Right ventricle myocardium inferior (tissue), 1 donor: Measurements from ENCODE around the gene KBTBD4. TPM values are rescaled to one million over a fixed set of nuclear protein-coding genes. Genes with fewer than 3 reads are reported as not detected.
"Not testable (repeated sequence)": the region's sequence is repeated elsewhere in the genome, so short reads cannot be mapped to it uniquely, and the experiment has no call there.

ENCODE experiments used
- ATAC-seq: fragments of 200-7000 bp; cut with Tn5 transposase; one replicate; pipeline ENCODE4 v1.9.1; 2020; ENCODE audit warnings: mild to moderate bottlenecking, moderate library complexity
- DNase-seq: peaks from one replicate; pipeline ENCODE4 v3.0.0; 2021; ENCODE audit errors: missing footprints
- intact Hi-C: fragments of 100-400 bp; cut with DNase I; formaldehyde crosslinking; loops from one replicate; pipeline ENCODE4 v1.11.0; 2022
- total RNA-seq: library from RNA; stranded (reverse); fragmentation: NEBNext Ultra II Directional; extraction: Animal tissue kit (Norgen Biotek cat#: 25700); gene quantifications from one replicate; pipeline ENCODE4 v1.2.1, GENCODE V29; 2021
- donor health status: DM: no; HTN: yes; CAD: no; lungs with severe emphysema.

The KBTBD4 gene
- total RNA-seq, 1 donor from 2014 or later = 13.1 TPM

GRCh38 chr11:47566149-47566698 lies 12.5 kb downstream of the KBTBD4 start:
- DNase-seq = no peak
- no peak for ATAC-seq
- intact Hi-C loops = no loop called here

- ATAC-seq (peak; percentile 95), DNase-seq (peak; percentile 91)
- intact Hi-C loops = no loop called here
Measured at GRCh38 chr11:47565340-47566148, 13.2 kb downstream of the KBTBD4 start, which contains the start of gene PTPMT1. PTPMT1 (plus strand) TSS chr11:47565599; CDS start chr11:47565623, 24 bp downstream.

- ATAC-seq (peak; percentile 24), DNase-seq (no peak)
Measured at GRCh38 chr11:47564933-47565339, 13.8 kb downstream of the KBTBD4 start.

GRCh38 chr11:47564366-47564765 lies 14.4 kb downstream of the KBTBD4 start:
- ATAC-seq, DNase-seq, intact Hi-C loops: not testable (repeated sequence)

More at GRCh38 chr11:47564933-47565339, 13.8 kb downstream of the KBTBD4 start:
- intact Hi-C loops = no loop called here

GRCh38 chr11:47562393-47562792 lies 16.4 kb downstream of the KBTBD4 start:
- intact Hi-C loops, ATAC-seq, DNase-seq: not testable (repeated sequence)

GRCh38 chr11:47560426-47560825 lies 18.3 kb downstream of the KBTBD4 start:
- intact Hi-C loops = no loop called here
- DNase-seq = no peak
- ATAC-seq = no peak

- intact Hi-C loops = loop anchor here (10.0 kb wide), 1 partner anchor 184 kb away; the partner anchor contains the start of gene SPI1
- ATAC-seq (no peak), DNase-seq (no peak)
Measured at GRCh38 chr11:47558695-47559094, 20.1 kb downstream of the KBTBD4 start.

GRCh38 chr11:47557004-47557403 lies 21.8 kb downstream of the KBTBD4 start:
- ATAC-seq, DNase-seq: not testable (repeated sequence)
- intact Hi-C loops = loop anchor here (10.0 kb wide), 1 partner anchor 182 kb away; the partner anchor contains the start of gene SPI1

GRCh38 chr11:47553406-47553743 lies 25.4 kb downstream of the KBTBD4 start:
- DNase-seq (no peak), ATAC-seq (no peak)
- intact Hi-C loops = loop anchor here (2.0 to 10.0 kb wide), 4 partner anchors 36 to 179 kb away; partner anchors contain the start of genes PSMC3 and SPI1

- DNase-seq (peak; percentile 96), ATAC-seq (peak; percentile 99)
- intact Hi-C loops = loop anchor here (2.0 to 10.0 kb wide), 4 partner anchors 35 to 178 kb away; partner anchors contain the start of genes PSMC3 and SPI1
Measured at GRCh38 chr11:47552566-47553405, 26.0 kb downstream of the KBTBD4 start, which contains the start of gene CELF1. CELF1 (minus strand) TSS chr11:47553132; CDS start chr11:47499523, 53,609 bp downstream.

GRCh38 chr11:47552056-47552565 lies 26.7 kb downstream of the KBTBD4 start:
- ATAC-seq = peak; percentile 3
- no peak for DNase-seq
- intact Hi-C loops = loop anchor here (2.0 to 10.0 kb wide), 4 partner anchors 35 to 177 kb away; partner anchors contain the start of genes PSMC3 and SPI1

GRCh38 chr11:47551086-47551485 lies 27.7 kb downstream of the KBTBD4 start:
- intact Hi-C loops = loop anchor here (5.0 to 10.0 kb wide), 3 partner anchors 34 to 176 kb away; partner anchors contain the start of gene SPI1
- no peak for ATAC-seq
- DNase-seq = no peak

GRCh38 chr11:47550288-47551047 lies 28.3 kb downstream of the KBTBD4 start:
- ATAC-seq = no peak
- intact Hi-C loops = loop anchor here (5.0 to 10.0 kb wide), 3 partner anchors 33 to 176 kb away; partner anchors contain the start of gene SPI1
- DNase-seq = no peak

- intact Hi-C loops, ATAC-seq, DNase-seq: not testable (repeated sequence)
Measured at GRCh38 chr11:47546274-47546673, 32.5 kb downstream of the KBTBD4 start.

- ATAC-seq (no peak), DNase-seq (no peak)
- intact Hi-C loops = no loop called here
Measured at GRCh38 chr11:47545298-47545697, 33.5 kb downstream of the KBTBD4 start.

GRCh38 chr11:47541070-47541469 lies 37.7 kb downstream of the KBTBD4 start:
- ATAC-seq = no peak
- intact Hi-C loops = no loop called here
- DNase-seq = no peak

GRCh38 chr11:47539681-47540039 lies 39.1 kb downstream of the KBTBD4 start:
- DNase-seq (no peak), ATAC-seq (no peak)
- intact Hi-C loops = no loop called here
